HepG2 (cell line): ENCODE data around the gene PRDX3. TPM values are rescaled to one million over a fixed set of nuclear protein-coding genes. Genes with fewer than 3 reads are reported as not detected.

ENCODE experiments used
- ATAC-seq: fragments of 200-7000 bp; cut with Tn5 transposase; 3 replicates; pipeline ENCODE4 v1.9.1; 2020; ENCODE audit warnings: mild to moderate bottlenecking, moderate library complexity
- BruUV-seq: library from RNA; stranded (reverse); fragments of 400-500 nt; replicated peaks from 2 replicates; lab custom pipeline; 2021; lab: Mats Ljungman, UMichigan
- CTCF ChIA-PET: fragments of 300-600 bp; formaldehyde crosslinking; extraction: SDS; loops from one replicate; lab custom pipeline; 2021; ENCODE audit warnings: low total read pairs, inconsistent platforms, low intra/inter-chr PET ratio; lab: Yijun Ruan, JAX
- POLR2A ChIA-PET: fragments of 350-600 bp; sonication (Branson Sonifier 250); formaldehyde crosslinking; loops from one replicate; lab custom pipeline; 2020; ENCODE audit warnings: antibody characterized with exemption, inconsistent platforms; lab: Yijun Ruan, JAX
- DNase-seq: peaks from one replicate; pipeline ENCODE4 v3.0.0-alpha.2; 2015; ENCODE audit warnings: low spot score
- FAIRE-seq: peaks from 3 replicates; lab custom pipeline; 2011; peaks lifted over from hg19 to GRCh38; lab: Jason Lieb, UNC
- H2AFZ ChIP-seq: one replicate; pipeline ENCODE4 v1.6.1; 2011; ENCODE audit warnings: low read length, inconsistent platforms
- H3K27ac ChIP-seq: fragments of 300-600 bp; 3 replicates; pipeline ENCODE4 v1.8.0; 2011; ENCODE audit warnings: mixed run types, mild to moderate bottlenecking, mixed read lengths, low read length, inconsistent platforms; ENCODE audit not compliant: insufficient read depth; ENCODE audit errors: extremely low read length
- H3K27me3 ChIP-seq, 2 experiments: fragments of 200-600 bp in 1 of 2; 2 replicates in 1 of 2; 3 replicates in 1 of 2; pipeline versions ENCODE4 v1.6.0 to v1.8.0; 2011; ENCODE audit warnings: low read length in 2 of 2, mild to moderate bottlenecking in 2 of 2, moderate library complexity in 2 of 2, inconsistent platforms in 1 of 2; ENCODE audit not compliant: insufficient read depth in 2 of 2, control insufficient read depth in 1 of 2
- H3K36me3 ChIP-seq, 2 experiments: fragments of 200-600 bp in 1 of 2; replicated peaks in 1 of 2; 2 replicates in 1 of 2; 3 replicates in 1 of 2; pipeline versions ENCODE4 v1.5.1 to v1.8.0; 2011; ENCODE audit warnings: low read length in 2 of 2, inconsistent platforms in 1 of 2; ENCODE audit not compliant: insufficient read depth in 2 of 2, control insufficient read depth in 1 of 2
- H3K4me1 ChIP-seq: 2 replicates; pipeline ENCODE4 v1.5.1; 2012; ENCODE audit warnings: low read length, inconsistent platforms; ENCODE audit not compliant: insufficient read depth
- H3K4me2 ChIP-seq: 2 replicates; pipeline ENCODE4 v1.6.0; 2011; ENCODE audit warnings: low read depth, low read length, inconsistent platforms
- H3K4me3 ChIP-seq, 3 experiments: fragments of 200-600 bp in 1 of 3; sonication (generic), shearing (Covaris generic) in 1 of 3; replicated peaks in 1 of 3; 2 replicates each; pipeline ENCODE4 v1.5.1; 2011 to 2016; ENCODE audit warnings: low read length in 3 of 3, inconsistent platforms in 2 of 3, low read depth in 2 of 3, mild to moderate bottlenecking in 2 of 3, control low read depth in 1 of 3, mixed read lengths in 1 of 3; ENCODE audit not compliant: insufficient read depth in 1 of 3
- H3K79me2 ChIP-seq: one replicate; pipeline ENCODE4 v1.6.1; 2011; ENCODE audit warnings: low read length, inconsistent platforms; ENCODE audit not compliant: insufficient read depth
- H3K9ac ChIP-seq: 2 replicates; pipeline ENCODE4 v1.6.0; 2011; ENCODE audit warnings: mild to moderate bottlenecking, low read depth, low read length, inconsistent platforms; ENCODE audit not compliant: insufficient read depth
- H3K9me3 ChIP-seq: 2 replicates; pipeline ENCODE4 v1.5.1; 2012; ENCODE audit warnings: mild to moderate bottlenecking, low read length
- H4K20me1 ChIP-seq: 2 replicates; pipeline ENCODE4 v1.6.0; 2011; ENCODE audit warnings: inconsistent platforms, mild to moderate bottlenecking, low read length, moderate library complexity; ENCODE audit not compliant: insufficient read depth
- ARID5B ChIP-seq: IDR thresholded peaks from 2 replicates; pipeline ENCODE4 v1.4.0; 2020; ENCODE audit warnings: mild to moderate bottlenecking, missing genetic modification reagents
- DNMT1 ChIP-seq: sonication (generic); formaldehyde crosslinking; IDR thresholded peaks from 2 replicates; pipeline ENCODE4 v1.5.1; 2020; ENCODE audit warnings: mild to moderate bottlenecking, missing genetic modification reagents
- GATA4 ChIP-seq: sonication (generic); IDR thresholded peaks from 2 replicates; pipeline ENCODE4 v1.6.1; 2016; ENCODE audit warnings: antibody characterized with exemption, low read depth, borderline replicate concordance
- HOXA5 ChIP-seq: sonication (generic); formaldehyde crosslinking; IDR thresholded peaks from 2 replicates; pipeline ENCODE4 v1.4.0; 2020; ENCODE audit warnings: missing genetic modification reagents
- TCF7L2 ChIP-seq: IDR thresholded peaks from 2 replicates; pipeline ENCODE4 v1.6.1; 2011; ENCODE audit warnings: mild to moderate bottlenecking, low read depth, low read length, moderate library complexity
- XBP1 ChIP-seq: sonication (generic); formaldehyde crosslinking; IDR thresholded peaks from 2 replicates; pipeline ENCODE4 v1.5.0; 2020; ENCODE audit warnings: missing genetic modification reagents
- ZBTB34 ChIP-seq: sonication (generic); formaldehyde crosslinking; IDR thresholded peaks from 2 replicates; pipeline ENCODE4 v1.8.0; 2022; ENCODE audit warnings: mild to moderate bottlenecking, missing genetic modification reagents
- ZMAT5 ChIP-seq: sonication (generic); formaldehyde crosslinking; IDR thresholded peaks from 2 replicates; pipeline ENCODE4 v1.5.0; 2020; ENCODE audit warnings: mild to moderate bottlenecking, low read depth, missing genetic modification reagents, borderline replicate concordance
- ZMYM4 ChIP-seq: sonication (generic); formaldehyde crosslinking; IDR thresholded peaks from 2 replicates; pipeline ENCODE4 v1.8.1; 2023; ENCODE audit warnings: mild to moderate bottlenecking, missing genetic modification reagents
- ZNF136 ChIP-seq: sonication (generic); formaldehyde crosslinking; IDR thresholded peaks from 2 replicates; pipeline ENCODE4 v1.8.1; 2022; ENCODE audit warnings: low read depth, mild to moderate bottlenecking, moderate library complexity, missing genetic modification reagents
- ZNF256 ChIP-seq: sonication (generic); formaldehyde crosslinking; conservative IDR thresholded peaks from 2 replicates; pipeline ENCODE4 v1.4.0; 2020; ENCODE audit warnings: missing genetic modification reagents
- ZNF367 ChIP-seq: sonication (generic); formaldehyde crosslinking; IDR thresholded peaks from 2 replicates; pipeline ENCODE4 v1.4.0; 2020; ENCODE audit warnings: missing genetic modification reagents, borderline replicate concordance
- ZNF496 ChIP-seq: sonication (generic); formaldehyde crosslinking; IDR thresholded peaks from 2 replicates; pipeline ENCODE4 v1.8.1; 2023; ENCODE audit warnings: mild to moderate bottlenecking, moderate library complexity, missing genetic modification reagents; ENCODE audit not compliant: insufficient replicate concordance
- ZNF781 ChIP-seq: sonication (generic); formaldehyde crosslinking; IDR thresholded peaks from 2 replicates; pipeline ENCODE4 v1.5.1; 2020; ENCODE audit warnings: borderline replicate concordance, mild to moderate bottlenecking, missing genetic modification reagents; ENCODE audit errors: not compliant biosample characterization
- WGBS: methylation state at CpG from one replicate; pipeline ENCODE4 v1.1.6; 2017; ENCODE audit warnings: low lambda C conversion rate; 5-methylcytosine and 5-hydroxymethylcytosine counted together
- in situ Hi-C: cut with HindIII; loops from 2 replicates; pipeline ENCODE4 v1.10.0; 2017; ENCODE audit warnings: low pct_unique_long_range_greater_than_20kb; ENCODE audit not compliant: extremely low pct_ligation_motif_present
- intact Hi-C: fragments of 100-400 bp; cut with micrococcal nuclease; formaldehyde crosslinking; loops from one replicate; pipeline ENCODE4 v1.10.0; 2022; ENCODE audit not compliant: unreplicated experiment
- polyA plus RNA-seq, 8 experiments: library from polyadenylated mRNA; depleted of rRNA in 3 of 8; stranded (reverse) in 7 of 8; unstranded in 1 of 8; fragments of >200 nt; fragmentation: Illumina TruSeq in 4 of 8; extraction: Trizol in 4 of 8; gene quantifications; 2 replicates each; pipeline versions ENCODE4 v1.2.1 to v1.2.3, GENCODE V29; 2011 to 2016; ENCODE audit warnings: low read depth in 4 of 8, missing spikeins in 1 of 8, mixed read lengths in 1 of 8; ENCODE audit not compliant: insufficient read depth in 1 of 8
- total RNA-seq, 5 experiments: library from RNA; depleted of rRNA; stranded (reverse); fragments of >200 nt; fragmentation: Illumina TruSeq; extraction: Trizol; gene quantifications; 2 replicates each; pipeline ENCODE4 v1.2.3, GENCODE V29; 2016; ENCODE audit warnings: low read depth in 1 of 5
- TF ChIP-seq, protein P1 (sequence below): sonication (generic); formaldehyde crosslinking; IDR thresholded peaks from 2 replicates; pipeline ENCODE4 v1.8.0; 2022; ENCODE audit warnings: mild to moderate bottlenecking, missing genetic modification reagents, borderline replicate concordance
- TF ChIP-seq, protein P2 (sequence below): sonication (generic); formaldehyde crosslinking; IDR thresholded peaks from 2 replicates; pipeline ENCODE4 v1.5.1; 2020; ENCODE audit warnings: mild to moderate bottlenecking, moderate library complexity, missing genetic modification reagents

The PRDX3 gene
- total and polyA plus RNA-seq, 2 of the 13 experiments (the other 11 are each of a cell fraction or from before 2014, with no cell fraction given): 407 to 565 TPM

GRCh38 chr10:119217991-119218490, 39.4 kb upstream of the PRDX3 start:
- ATAC-seq (no peak), DNase-seq (no peak), FAIRE-seq (no peak)
- WGBS: 77% methylated on average over 4 of the region's 4 CpGs
- Histone ChIP-seq H3K4me2 (no peak overlapping the region), H3K4me1 (peaks cover 68% of the 10 kb centered on the region), H3K9me3 (no peaks in the 10 kb centered on the region), H3K36me3 (no peaks in the 10 kb centered on the region), H2AFZ (no peak overlapping the region), H3K4me3 (no peak overlapping the region), H3K9ac (no peak overlapping the region), H3K27ac (no peak overlapping the region), H4K20me1 (no peaks in the 10 kb centered on the region), H3K79me2 (peaks cover 21% of the 10 kb centered on the region), H3K27me3 (no peaks in the 10 kb centered on the region)
- TF ChIP-seq ZNF781 (CRISPR knock-in tag) (no peak), ZNF367 (no peak), ZMAT5 (no peak), HOXA5 (no peak), ZNF136 (CRISPR knock-in tag) (no peak), ARID5B (no peak), DNMT1 (CRISPR knock-in tag) (no peak), ZBTB34 (CRISPR knock-in tag) (no peak), ZNF496 (CRISPR knock-in tag) (no peak), ZNF256 (CRISPR knock-in tag) (no peak), ZMYM4 (CRISPR knock-in tag) (no peak), XBP1 (CRISPR knock-in tag) (no peak), TCF7L2 (no peak), GATA4 (no peak)
- TF ChIP-seq, protein P1, sequence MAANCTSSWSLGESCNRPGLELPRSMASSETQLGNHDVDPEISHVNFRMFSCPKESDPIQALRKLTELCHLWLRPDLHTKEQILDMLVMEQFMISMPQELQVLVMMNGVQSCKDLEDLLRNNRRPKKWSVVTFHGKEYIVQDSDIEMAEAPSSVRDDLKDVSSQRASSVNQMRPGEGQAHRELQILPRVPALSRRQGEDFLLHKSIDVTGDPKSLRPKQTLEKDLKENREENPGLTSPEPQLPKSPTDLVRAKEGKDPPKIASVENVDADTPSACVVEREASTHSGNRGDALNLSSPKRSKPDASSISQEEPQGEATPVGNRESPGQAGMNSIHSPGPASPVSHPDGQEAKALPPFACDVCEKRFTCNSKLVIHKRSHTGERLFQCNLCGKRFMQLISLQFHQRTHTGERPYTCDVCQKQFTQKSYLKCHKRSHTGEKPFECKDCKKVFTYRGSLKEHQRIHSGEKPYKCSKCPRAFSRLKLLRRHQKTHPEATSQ: no peak
- TF ChIP-seq, protein P2, sequence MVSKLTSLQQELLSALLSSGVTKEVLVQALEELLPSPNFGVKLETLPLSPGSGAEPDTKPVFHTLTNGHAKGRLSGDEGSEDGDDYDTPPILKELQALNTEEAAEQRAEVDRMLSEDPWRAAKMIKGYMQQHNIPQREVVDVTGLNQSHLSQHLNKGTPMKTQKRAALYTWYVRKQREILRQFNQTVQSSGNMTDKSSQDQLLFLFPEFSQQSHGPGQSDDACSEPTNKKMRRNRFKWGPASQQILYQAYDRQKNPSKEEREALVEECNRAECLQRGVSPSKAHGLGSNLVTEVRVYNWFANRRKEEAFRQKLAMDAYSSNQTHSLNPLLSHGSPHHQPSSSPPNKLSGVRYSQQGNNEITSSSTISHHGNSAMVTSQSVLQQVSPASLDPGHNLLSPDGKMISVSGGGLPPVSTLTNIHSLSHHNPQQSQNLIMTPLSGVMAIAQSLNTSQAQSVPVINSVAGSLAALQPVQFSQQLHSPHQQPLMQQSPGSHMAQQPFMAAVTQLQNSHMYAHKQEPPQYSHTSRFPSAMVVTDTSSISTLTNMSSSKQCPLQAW (CRISPR knock-in tag): no peak
- CTCF ChIA-PET: no interaction called here
- intact Hi-C loops (no loop called here), in situ Hi-C loops (no loop called here)
- POLR2A ChIA-PET: no interaction called here
- BruUV-seq: no TSS peak
